ENCODE results near the gene LSM11.

Gene LSM11

GRCh38 chr5:157734436-157734835, 9.1 kb upstream of the LSM11 start:
- DNase-seq (ENCODE audit: low spot score) = no peak

DNA sequence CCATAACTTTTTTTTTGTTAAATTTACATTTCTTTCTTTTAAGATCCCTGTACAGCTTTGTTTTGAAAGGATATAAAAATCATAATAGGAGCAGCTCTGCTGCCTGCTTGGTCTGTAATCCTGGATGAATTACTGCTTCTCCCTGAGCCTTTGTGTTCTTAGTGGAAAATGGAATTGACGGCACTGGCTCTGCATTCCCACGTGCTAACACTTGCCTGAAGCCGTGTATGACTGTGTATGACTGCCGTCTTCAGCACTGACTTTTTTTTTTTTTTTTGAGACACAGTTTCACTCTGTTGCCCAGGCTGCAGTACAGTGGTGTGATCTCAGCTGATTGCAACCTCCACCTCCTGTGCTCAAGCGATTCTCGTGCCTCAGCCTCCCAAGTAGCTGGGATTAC, 7.5 kb upstream of the LSM11 start:
- DNase-seq (ENCODE audit: low spot score) = no peak

GRCh38 chr5:157739388-157740228, 3.9 kb upstream of the LSM11 start:
- DNase-seq (ENCODE audit: low spot score) = no peak

DNA sequence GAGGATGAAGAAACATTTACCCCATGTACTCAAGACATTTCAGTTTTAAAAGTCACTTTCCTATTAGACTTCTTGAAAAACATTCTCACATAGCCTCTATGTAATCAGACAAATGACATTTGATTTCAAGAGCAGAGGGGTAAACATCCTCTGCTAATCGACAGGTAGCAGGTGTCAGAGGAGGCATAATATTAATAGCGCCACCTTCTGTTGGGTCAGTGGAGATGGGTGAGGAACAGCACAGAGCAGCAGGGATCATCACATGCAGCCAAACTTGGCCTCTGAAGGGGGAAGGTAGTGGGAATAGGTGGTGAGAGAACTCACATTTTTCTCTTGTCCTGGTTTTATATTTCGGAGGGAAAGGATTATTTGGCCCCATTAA, 3.3 kb upstream of the LSM11 start:
- peak; percentile 53 for DNase-seq (ENCODE audit: low spot score)

GRCh38 chr5:157741131-157741530, 2.4 kb upstream of the LSM11 start:
- DNase-seq (ENCODE audit: low spot score) = no peak

GRCh38 chr5:157744051-157745011, 819 bp downstream of the LSM11 start:
- DNase-seq (ENCODE audit: low spot score) = no peak

GRCh38 chr5:157745041-157745456, 1.5 kb downstream of the LSM11 start:
- DNase-seq (ENCODE audit: low spot score) = no peak

DNA sequence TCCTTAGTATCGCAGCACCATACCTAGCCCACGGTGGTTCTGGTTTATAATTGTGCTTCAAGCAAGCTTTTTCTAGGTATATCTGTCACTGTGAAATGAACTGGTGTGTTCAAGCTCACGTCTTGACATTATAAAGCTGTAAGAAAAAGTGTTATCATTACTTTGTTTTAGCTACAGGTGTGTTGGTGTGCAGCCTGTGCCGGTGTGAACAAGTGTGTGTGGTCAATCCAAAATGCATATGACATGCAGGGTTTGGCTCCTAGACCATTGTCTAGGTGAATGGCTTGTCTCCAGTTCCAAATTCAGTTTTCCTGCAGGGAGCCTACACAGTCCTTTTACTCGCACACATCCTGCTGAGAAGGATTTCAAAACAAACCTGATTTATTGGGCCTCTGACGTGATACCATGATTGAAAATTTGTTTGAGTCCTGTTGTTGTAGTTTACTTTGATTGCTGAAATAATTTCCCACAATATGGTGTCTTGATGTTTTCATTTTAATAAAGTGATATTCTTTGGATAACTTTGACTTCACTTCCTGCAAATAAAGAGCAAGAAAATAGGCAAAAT, 3.7 kb downstream of the LSM11 start:
- no peak for DNase-seq (ENCODE audit: low spot score)

DNA sequence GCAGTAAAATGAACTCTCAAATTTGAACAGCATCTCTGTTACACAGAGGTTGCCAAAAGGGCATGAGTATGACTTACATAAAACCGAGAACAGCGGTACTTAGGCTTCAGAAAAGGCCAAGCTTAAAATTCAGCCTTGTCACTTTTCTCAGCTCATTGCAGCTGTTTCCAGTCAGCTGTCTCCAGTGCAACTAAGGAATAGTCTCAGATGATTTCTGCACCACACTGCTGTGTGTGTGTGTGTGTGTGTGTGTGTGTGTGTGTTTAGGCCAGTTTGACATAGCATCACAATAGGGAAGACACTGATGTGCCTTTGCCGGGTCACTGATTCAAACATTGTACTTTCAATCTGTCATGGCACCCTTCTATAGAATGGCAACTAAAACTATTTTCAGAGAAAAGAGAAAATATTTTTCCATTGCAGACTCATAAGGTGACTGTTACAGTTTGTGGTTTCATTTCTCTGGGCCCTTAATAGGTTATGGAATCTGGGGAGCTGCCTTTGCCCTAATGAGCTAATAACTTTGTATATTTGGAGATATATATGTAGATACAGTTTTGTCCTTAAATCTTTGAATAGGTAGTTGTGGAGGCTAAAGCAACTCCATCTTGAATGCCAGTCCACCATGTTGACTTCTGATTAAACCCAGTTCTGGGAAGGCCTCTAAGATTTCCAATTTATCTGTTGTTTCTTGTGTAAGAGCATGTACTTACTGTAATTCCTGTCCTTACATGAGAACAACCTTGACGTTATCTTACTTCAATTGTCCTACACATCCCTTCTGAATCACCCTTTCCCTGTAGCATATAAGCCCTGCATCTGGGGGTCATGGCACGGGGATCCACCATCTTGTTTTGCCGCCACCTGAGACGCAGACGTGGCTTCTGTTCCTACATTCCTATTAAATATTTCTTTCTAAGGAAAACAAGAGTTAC, 4.5 kb downstream of the LSM11 start:
- DNase-seq (ENCODE audit: low spot score) = no peak

- DNase-seq (ENCODE audit: low spot score) = no peak
Measured at GRCh38 chr5:157748760-157749461, 5.4 kb downstream of the LSM11 start.

- DNase-seq (ENCODE audit: low spot score) = no peak
Measured at GRCh38 chr5:157749462-157749799, 5.9 kb downstream of the LSM11 start.

GRCh38 chr5:157750320-157750719, 6.8 kb downstream of the LSM11 start:
- no peak for DNase-seq (ENCODE audit: low spot score)

GRCh38 chr5:157756122-157756521, 12.6 kb downstream of the LSM11 start:
- DNase-seq (ENCODE audit: low spot score) = no peak

GRCh38 chr5:157758706-157759105, 15.2 kb downstream of the LSM11 start:
- no peak for DNase-seq (ENCODE audit: low spot score)

DNA sequence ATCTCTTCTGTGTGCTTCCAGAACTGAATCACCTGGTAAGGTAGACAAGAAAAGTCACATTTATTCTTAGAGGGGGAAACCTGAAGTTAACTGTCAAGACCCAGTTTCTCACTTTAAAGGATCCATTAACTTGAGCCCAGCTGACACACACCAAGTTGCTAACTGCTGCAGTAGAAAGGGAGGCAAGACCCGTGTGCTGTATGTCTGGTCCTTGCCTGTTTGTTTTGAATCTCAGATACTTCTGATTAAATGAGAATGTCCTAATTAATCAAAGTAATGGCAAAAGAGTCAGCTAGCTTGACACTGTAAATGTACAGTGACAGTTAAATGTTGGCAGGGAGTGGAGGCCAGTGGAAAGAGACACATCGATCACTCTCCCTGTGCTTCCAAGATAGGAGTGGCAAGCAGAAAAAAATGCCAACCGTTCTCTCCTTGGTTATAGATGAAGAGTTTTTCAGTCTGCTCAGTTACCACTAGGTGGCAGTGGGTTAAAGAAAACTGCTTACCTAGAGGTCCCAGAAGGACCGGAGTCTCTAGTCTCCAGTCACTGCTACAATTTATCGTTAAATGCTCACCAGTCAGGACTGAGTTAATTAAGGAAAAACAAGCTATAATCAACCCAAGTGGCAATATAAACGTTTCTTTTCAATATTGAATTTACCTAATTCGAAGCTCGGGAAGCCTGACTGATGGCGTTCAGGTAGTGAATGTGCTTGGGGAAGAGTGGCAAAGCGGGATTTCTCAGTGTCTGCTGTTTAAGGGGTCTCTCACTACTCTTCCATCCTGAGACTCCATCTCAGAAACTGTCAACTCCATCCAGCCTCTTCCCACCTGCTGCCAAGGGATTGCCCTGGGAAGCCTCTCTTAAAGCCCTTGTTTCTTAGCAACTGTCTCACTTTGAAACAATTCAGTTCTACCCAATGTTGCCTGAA, 18.4 kb downstream of the LSM11 start:
- peak; percentile 57 for DNase-seq (ENCODE audit: low spot score)

DNA sequence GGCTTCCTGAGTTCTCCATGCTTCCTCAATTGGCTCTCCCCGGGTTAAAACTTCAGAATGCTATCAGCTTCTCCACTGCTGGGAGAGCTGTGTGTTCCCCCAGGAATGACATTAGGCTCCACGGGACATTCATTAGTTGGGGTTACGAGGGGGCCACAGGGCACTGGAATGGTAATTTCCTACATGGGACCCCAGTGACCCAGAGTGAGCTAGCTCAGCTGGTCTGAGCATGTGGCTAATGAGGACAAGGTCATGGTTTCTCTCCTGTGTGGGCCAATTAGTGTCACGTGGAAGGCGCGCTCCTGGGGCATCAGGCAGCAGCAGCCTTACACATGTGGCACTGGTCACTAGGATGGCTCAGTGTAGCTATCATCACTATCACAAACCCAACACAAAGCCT, 21.0 kb downstream of the LSM11 start:
- DNase-seq (ENCODE audit: low spot score) = no peak

DNA sequence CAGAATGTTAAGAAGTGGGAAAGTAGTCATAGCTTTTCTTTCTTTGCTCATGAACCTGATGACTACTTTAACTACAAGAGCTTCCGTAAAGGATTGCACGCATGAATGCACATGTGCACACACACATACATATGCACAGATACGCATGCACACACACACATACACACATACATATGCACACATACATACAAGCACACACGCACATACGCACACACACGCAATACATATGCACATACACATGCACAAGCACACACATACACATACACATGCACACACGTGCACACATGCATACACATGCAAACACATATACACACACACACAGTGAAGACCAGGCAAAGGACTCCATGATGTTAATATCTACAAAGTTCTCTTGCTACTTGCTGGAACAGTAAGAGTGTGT, 22.9 kb downstream of the LSM11 start:
- DNase-seq (ENCODE audit: low spot score) = no peak

DNA sequence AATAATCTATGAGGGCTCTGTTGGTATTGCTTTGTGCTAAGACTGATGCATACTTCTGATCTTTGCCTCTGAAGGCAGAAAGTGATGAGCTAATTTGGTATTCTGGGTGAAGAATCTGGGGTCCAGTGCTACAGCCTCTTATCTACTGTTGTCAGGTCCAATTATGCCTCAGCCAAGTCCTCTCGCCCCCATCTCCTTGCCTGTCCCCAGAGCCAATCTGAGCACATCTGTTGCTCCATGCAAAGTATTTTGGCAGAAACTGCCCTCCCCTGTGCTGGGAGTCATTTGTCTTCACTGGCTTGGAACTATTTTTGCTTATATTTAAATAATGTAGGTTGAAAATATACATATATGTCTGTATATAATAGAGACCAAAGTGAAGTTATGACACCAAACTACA, 23.4 kb downstream of the LSM11 start:
- no peak for DNase-seq (ENCODE audit: low spot score)

GRCh38 chr5:157767689-157768088, 24.2 kb downstream of the LSM11 start:
- DNase-seq (ENCODE audit: low spot score) = no peak

- DNase-seq (ENCODE audit: low spot score) = no peak
Measured at GRCh38 chr5:157770665-157771064, 27.2 kb downstream of the LSM11 start.

All from CD4-positive, alpha-beta T cell treated with Interleukin-2 at 100 ng/mL for 4 hours (primary cell).